H1 (cell line): Measurements from ENCODE around the gene SCAPER. TPM values are rescaled to one million over a fixed set of nuclear protein-coding genes. Genes with fewer than 3 reads are reported as not detected.

ENCODE experiments used
- BACH1 ChIP-seq: IDR thresholded peaks from 2 replicates; pipeline ENCODE4 v1.6.1; 2012; ENCODE audit warnings: low read length, improper control_type of control experiment
- CREB1 ChIP-seq: IDR thresholded peaks from 2 replicates; pipeline ENCODE4 v1.6.1; 2012; ENCODE audit warnings: inconsistent platforms
- HDAC6 ChIP-seq: IDR thresholded peaks from one replicate; pipeline ENCODE4 v1.7.1; 2012; ENCODE audit warnings: low read depth, mild to moderate bottlenecking, inconsistent platforms, low read length, moderate library complexity
- JUN ChIP-seq: IDR thresholded peaks from 2 replicates; pipeline ENCODE4 v1.6.1; 2011; ENCODE audit warnings: low read depth, mild to moderate bottlenecking, improper control_type of control experiment, low read length
- KDM1A ChIP-seq: fragments of 200-600, 300-600 bp; sonication (generic); IDR thresholded peaks from 2 replicates; pipeline ENCODE4 v1.7.1; 2016; ENCODE audit warnings: mild to moderate bottlenecking, low read length, borderline replicate concordance
- KDM4A ChIP-seq: IDR thresholded peaks from one replicate; pipeline ENCODE4 v1.7.1; 2012; ENCODE audit warnings: low read depth, mild to moderate bottlenecking, moderate library complexity, low read length, inconsistent platforms; ENCODE audit not compliant: severe bottlenecking
- MAFK ChIP-seq: IDR thresholded peaks from 2 replicates; pipeline ENCODE4 v1.6.1; 2012; ENCODE audit warnings: low read depth, mild to moderate bottlenecking, improper control_type of control experiment, low read length
- NANOG ChIP-seq: IDR thresholded peaks from 2 replicates; pipeline ENCODE4 v1.6.1; 2011; ENCODE audit warnings: low read length, low read depth, mild to moderate bottlenecking, inconsistent platforms; ENCODE audit not compliant: insufficient read depth, poor library complexity, severe bottlenecking
- POU5F1 ChIP-seq: IDR thresholded peaks from 2 replicates; pipeline ENCODE4 v1.6.1; 2011; ENCODE audit warnings: low read depth, mild to moderate bottlenecking, low read length, moderate library complexity
- SIN3A ChIP-seq, 2 experiments: IDR thresholded peaks in 1 of 2; conservative IDR thresholded peaks in 1 of 2; 2 replicates each; pipeline ENCODE4 v1.6.1; 2011 to 2012; ENCODE audit warnings: low read length in 2 of 2, improper control_type of control experiment in 1 of 2, low read depth in 1 of 2, mild to moderate bottlenecking in 1 of 2
- TAF7 ChIP-seq: optimal IDR thresholded peaks from 2 replicates; pipeline ENCODE3; 2011; ENCODE audit warnings: low read depth, mild to moderate bottlenecking, inconsistent platforms, low read length, moderate library complexity, borderline replicate concordance
- polyA plus RNA-seq, 7 experiments: library from polyadenylated mRNA; depleted of rRNA in 3 of 7; stranded (reverse) in 5 of 7; unstranded in 2 of 7; fragments of >200 nt in 5 of 7; fragments of 200-250 nt in 2 of 7; gene quantifications; 1 replicate in 5 of 7; 2 replicates in 1 of 7; 4 replicates in 1 of 7; pipeline versions ENCODE4 v1.2.1 to v1.2.3, GENCODE V29; 2011 to 2013; ENCODE audit warnings: missing spikeins in 2 of 7, mixed read lengths in 2 of 7
- total RNA-seq: library from RNA; stranded (reverse); fragmentation: NEBNext Ultra II Directional; extraction: Animal tissue kit (Norgen Biotek cat#: 25700); gene quantifications from 2 replicates; pipeline ENCODE4 v1.2.1, GENCODE V29; 2021
- TF ChIP-seq, protein P1 (sequence below): fragments of 300-600 bp; sonication (generic); IDR thresholded peaks from 2 replicates; pipeline ENCODE4 v1.7.1; 2012; ENCODE audit warnings: low read length, moderate library complexity, mild to moderate bottlenecking, inconsistent platforms; ENCODE audit not compliant: insufficient replicate concordance

SCAPER gene
- total and polyA plus RNA-seq, 2 of the 8 experiments (the other 6 are each of a cell fraction or from before 2014, with no cell fraction given) = 1.6 to 6.8 TPM

DNA sequence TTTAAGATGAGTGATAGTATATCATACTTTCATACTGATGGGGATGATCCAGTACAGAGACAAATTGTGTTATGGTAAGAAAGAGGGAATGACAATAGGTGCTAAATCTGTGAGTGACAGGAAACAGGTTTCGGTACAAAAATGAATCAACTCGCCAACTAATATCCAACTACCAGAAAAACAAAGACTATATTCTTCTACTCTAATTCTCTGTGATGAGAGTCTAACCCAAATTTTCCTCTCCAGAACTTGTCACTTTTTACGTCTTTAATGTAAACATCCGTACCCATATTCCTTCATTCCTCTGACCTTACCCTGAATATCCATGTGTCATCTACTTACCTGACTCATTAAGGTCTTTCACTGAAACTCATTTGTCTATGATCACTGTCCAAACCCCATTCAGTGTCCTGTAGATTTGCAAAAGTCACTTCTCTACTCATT lies 39.6 kb downstream of the SCAPER start (continued):
- TF ChIP-seq, protein P1, sequence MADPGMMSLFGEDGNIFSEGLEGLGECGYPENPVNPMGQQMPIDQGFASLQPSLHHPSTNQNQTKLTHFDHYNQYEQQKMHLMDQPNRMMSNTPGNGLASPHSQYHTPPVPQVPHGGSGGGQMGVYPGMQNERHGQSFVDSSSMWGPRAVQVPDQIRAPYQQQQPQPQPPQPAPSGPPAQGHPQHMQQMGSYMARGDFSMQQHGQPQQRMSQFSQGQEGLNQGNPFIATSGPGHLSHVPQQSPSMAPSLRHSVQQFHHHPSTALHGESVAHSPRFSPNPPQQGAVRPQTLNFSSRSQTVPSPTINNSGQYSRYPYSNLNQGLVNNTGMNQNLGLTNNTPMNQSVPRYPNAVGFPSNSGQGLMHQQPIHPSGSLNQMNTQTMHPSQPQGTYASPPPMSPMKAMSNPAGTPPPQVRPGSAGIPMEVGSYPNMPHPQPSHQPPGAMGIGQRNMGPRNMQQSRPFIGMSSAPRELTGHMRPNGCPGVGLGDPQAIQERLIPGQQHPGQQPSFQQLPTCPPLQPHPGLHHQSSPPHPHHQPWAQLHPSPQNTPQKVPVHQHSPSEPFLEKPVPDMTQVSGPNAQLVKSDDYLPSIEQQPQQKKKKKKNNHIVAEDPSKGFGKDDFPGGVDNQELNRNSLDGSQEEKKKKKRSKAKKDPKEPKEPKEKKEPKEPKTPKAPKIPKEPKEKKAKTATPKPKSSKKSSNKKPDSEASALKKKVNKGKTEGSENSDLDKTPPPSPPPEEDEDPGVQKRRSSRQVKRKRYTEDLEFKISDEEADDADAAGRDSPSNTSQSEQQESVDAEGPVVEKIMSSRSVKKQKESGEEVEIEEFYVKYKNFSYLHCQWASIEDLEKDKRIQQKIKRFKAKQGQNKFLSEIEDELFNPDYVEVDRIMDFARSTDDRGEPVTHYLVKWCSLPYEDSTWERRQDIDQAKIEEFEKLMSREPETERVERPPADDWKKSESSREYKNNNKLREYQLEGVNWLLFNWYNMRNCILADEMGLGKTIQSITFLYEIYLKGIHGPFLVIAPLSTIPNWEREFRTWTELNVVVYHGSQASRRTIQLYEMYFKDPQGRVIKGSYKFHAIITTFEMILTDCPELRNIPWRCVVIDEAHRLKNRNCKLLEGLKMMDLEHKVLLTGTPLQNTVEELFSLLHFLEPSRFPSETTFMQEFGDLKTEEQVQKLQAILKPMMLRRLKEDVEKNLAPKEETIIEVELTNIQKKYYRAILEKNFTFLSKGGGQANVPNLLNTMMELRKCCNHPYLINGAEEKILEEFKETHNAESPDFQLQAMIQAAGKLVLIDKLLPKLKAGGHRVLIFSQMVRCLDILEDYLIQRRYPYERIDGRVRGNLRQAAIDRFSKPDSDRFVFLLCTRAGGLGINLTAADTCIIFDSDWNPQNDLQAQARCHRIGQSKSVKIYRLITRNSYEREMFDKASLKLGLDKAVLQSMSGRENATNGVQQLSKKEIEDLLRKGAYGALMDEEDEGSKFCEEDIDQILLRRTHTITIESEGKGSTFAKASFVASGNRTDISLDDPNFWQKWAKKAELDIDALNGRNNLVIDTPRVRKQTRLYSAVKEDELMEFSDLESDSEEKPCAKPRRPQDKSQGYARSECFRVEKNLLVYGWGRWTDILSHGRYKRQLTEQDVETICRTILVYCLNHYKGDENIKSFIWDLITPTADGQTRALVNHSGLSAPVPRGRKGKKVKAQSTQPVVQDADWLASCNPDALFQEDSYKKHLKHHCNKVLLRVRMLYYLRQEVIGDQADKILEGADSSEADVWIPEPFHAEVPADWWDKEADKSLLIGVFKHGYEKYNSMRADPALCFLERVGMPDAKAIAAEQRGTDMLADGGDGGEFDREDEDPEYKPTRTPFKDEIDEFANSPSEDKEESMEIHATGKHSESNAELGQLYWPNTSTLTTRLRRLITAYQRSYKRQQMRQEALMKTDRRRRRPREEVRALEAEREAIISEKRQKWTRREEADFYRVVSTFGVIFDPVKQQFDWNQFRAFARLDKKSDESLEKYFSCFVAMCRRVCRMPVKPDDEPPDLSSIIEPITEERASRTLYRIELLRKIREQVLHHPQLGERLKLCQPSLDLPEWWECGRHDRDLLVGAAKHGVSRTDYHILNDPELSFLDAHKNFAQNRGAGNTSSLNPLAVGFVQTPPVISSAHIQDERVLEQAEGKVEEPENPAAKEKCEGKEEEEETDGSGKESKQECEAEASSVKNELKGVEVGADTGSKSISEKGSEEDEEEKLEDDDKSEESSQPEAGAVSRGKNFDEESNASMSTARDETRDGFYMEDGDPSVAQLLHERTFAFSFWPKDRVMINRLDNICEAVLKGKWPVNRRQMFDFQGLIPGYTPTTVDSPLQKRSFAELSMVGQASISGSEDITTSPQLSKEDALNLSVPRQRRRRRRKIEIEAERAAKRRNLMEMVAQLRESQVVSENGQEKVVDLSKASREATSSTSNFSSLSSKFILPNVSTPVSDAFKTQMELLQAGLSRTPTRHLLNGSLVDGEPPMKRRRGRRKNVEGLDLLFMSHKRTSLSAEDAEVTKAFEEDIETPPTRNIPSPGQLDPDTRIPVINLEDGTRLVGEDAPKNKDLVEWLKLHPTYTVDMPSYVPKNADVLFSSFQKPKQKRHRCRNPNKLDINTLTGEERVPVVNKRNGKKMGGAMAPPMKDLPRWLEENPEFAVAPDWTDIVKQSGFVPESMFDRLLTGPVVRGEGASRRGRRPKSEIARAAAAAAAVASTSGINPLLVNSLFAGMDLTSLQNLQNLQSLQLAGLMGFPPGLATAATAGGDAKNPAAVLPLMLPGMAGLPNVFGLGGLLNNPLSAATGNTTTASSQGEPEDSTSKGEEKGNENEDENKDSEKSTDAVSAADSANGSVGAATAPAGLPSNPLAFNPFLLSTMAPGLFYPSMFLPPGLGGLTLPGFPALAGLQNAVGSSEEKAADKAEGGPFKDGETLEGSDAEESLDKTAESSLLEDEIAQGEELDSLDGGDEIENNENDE = no peak
- TF ChIP-seq MAFK = no peak
- TF ChIP-seq SIN3A (conservative IDR thresholded peaks at IDR 0.05 in 1 of 2, IDR thresholded peaks at IDR 0.05 in 1 of 2; ENCODE audit: low read depth in 1 of 2, low read length in 2 of 2) = no peak
- TF ChIP-seq POU5F1 = no peak
- TF ChIP-seq TAF7 = no peak
- TF ChIP-seq BACH1 = no peak
- no peak for TF ChIP-seq NANOG
- no peak for TF ChIP-seq KDM1A
- TF ChIP-seq JUN = no peak
- no peak for TF ChIP-seq HDAC6
- no peak for TF ChIP-seq CREB1
- TF ChIP-seq KDM4A = no peak
